Uterus (tissue), 2 donors: ENCODE measurements around the gene FSD1.

Experiments used
- CTCF ChIP-seq, 4 experiments: fragments of 200-600 bp in 2 of 4; fragments of 450-650 bp in 2 of 4; sonication (generic) in 2 of 4; IDR thresholded peaks; one replicate each; pipeline ENCODE4 v1.5.1; 2016 to 2019; ENCODE audit warnings: antibody characterized with exemption in 4 of 4, mild to moderate bottlenecking in 2 of 4, moderate library complexity in 1 of 4
- POLR2A ChIP-seq, 2 donors: fragments of 450-650 bp; IDR thresholded peaks; one replicate each; pipeline ENCODE4 v1.6.1; 2016; ENCODE audit warnings: antibody characterized with exemption in 2 of 2, mild to moderate bottlenecking in 1 of 2, moderate library complexity in 1 of 2

GRCh38 chr19:4318460-4318859 lies 14.1 kb downstream of the FSD1 start:
- TF ChIP-seq CTCF (IDR thresholded peaks at IDR 0.05) = no peak
- no peak for TF ChIP-seq POLR2A (IDR thresholded peaks at IDR 0.05)
